GM12878 (cell line): ENCODE measurements around the gene EPB41L4A. TPM values are rescaled to one million over a fixed set of nuclear protein-coding genes. Genes with fewer than 3 reads are reported as not detected.

ENCODE experiments used
- ATAC-seq: fragments of 200-7000 bp; cut with Tn5 transposase; 3 replicates; pipeline ENCODE4 v1.9.1; 2020; ENCODE audit warnings: mild to moderate bottlenecking, moderate library complexity
- BruUV-seq: library from RNA; stranded (reverse); fragments of 400-500 nt; replicated peaks from 2 replicates; lab custom pipeline; 2021; lab: Mats Ljungman, UMichigan
- CTCF ChIA-PET: fragments of 300-600 bp; sonication (Branson Sonifier 250); formaldehyde crosslinking; extraction: SDS; loops from one replicate; lab custom pipeline; 2021; ENCODE audit warnings: inconsistent platforms; lab: Yijun Ruan, JAX
- POLR2A ChIA-PET: fragments of 350-600 bp; formaldehyde crosslinking; extraction: SDS; loops from one replicate; lab custom pipeline; 2021; ENCODE audit warnings: inconsistent platforms; lab: Charles Lee
- RAD21 ChIA-PET: fragments of 300-600 bp; sonication (Branson Sonifier 250); formaldehyde crosslinking; loops from one replicate; lab custom pipeline; 2023; ENCODE audit warnings: antibody characterized with exemption; ENCODE audit not compliant: unreplicated experiment; lab: Charles Lee
- SMC1A ChIA-PET: fragments of 300-600 bp; sonication (Branson Sonifier 250); formaldehyde crosslinking; loops from one replicate; lab custom pipeline; 2023; ENCODE audit not compliant: unreplicated experiment, uncharacterized antibody; lab: Charles Lee
- DNase-seq: peaks from one replicate; pipeline ENCODE4 v3.0.0-alpha.2; 2011; ENCODE audit warnings: low read depth, low spot score
- FAIRE-seq: peaks from 3 replicates; lab custom pipeline; 2011; peaks lifted over from hg19 to GRCh38; lab: Jason Lieb, UNC
- H2AFZ ChIP-seq: 2 replicates; pipeline ENCODE4 v1.6.0; 2011; ENCODE audit warnings: low read depth, low read length, control low read depth; ENCODE audit not compliant: control insufficient read depth
- H3K27ac ChIP-seq: 2 replicates; pipeline ENCODE4 v1.5.1; 2011; ENCODE audit warnings: control low read depth; ENCODE audit not compliant: control insufficient read depth, insufficient read depth
- H3K27me3 ChIP-seq, 2 experiments: replicated peaks in 1 of 2; 2 replicates each; pipeline versions ENCODE4 v1.6.0 to v1.6.1; 2011; ENCODE audit warnings: low read length in 1 of 2; ENCODE audit not compliant: control insufficient read depth in 2 of 2, insufficient read depth in 2 of 2
- H3K36me3 ChIP-seq, 2 experiments: 2 replicates each; pipeline ENCODE4 v1.5.1; 2011; ENCODE audit warnings: low read length in 1 of 2; ENCODE audit not compliant: control insufficient read depth in 2 of 2, insufficient read depth in 2 of 2
- H3K4me1 ChIP-seq: 2 replicates; pipeline ENCODE4 v1.6.1; 2011; ENCODE audit warnings: mild to moderate bottlenecking, low read length, moderate library complexity, mixed read lengths; ENCODE audit not compliant: control insufficient read depth, insufficient read depth
- H3K4me2 ChIP-seq: 2 replicates; pipeline ENCODE4 v1.6.0; 2011; ENCODE audit warnings: control low read depth; ENCODE audit not compliant: control insufficient read depth, insufficient read depth
- H3K4me3 ChIP-seq: fragments of 200-600 bp; sonication (generic); 2 replicates; pipeline ENCODE4 v1.5.1; 2016
- H3K79me2 ChIP-seq: 2 replicates; pipeline ENCODE4 v1.6.0; 2011; ENCODE audit warnings: low read length; ENCODE audit not compliant: control insufficient read depth, insufficient read depth
- H3K9ac ChIP-seq: 2 replicates; pipeline ENCODE4 v1.8.0; 2011; ENCODE audit warnings: low read length, control low read depth, mixed read lengths; ENCODE audit not compliant: control insufficient read depth, insufficient read depth
- H3K9me3 ChIP-seq: replicated peaks from 3 replicates; pipeline ENCODE4 v1.5.1; 2011; ENCODE audit warnings: mild to moderate bottlenecking, low read length; ENCODE audit not compliant: control insufficient read depth, insufficient read depth
- H4K20me1 ChIP-seq: 2 replicates; pipeline ENCODE4 v1.6.0; 2011; ENCODE audit not compliant: control insufficient read depth, insufficient read depth
- BHLHE40 ChIP-seq, 2 experiments: fragments of 450-650 bp in 1 of 2; IDR thresholded peaks; 2 replicates each; pipeline ENCODE4 v1.6.1; 2011 to 2017; ENCODE audit warnings: low read depth in 2 of 2, borderline replicate concordance in 1 of 2, improper control_type of control experiment in 1 of 2, low read length in 1 of 2, mild to moderate bottlenecking in 1 of 2
- CHD1 ChIP-seq: IDR thresholded peaks from 2 replicates; pipeline ENCODE4 v1.6.1; 2012; ENCODE audit warnings: low read depth, low read length, improper control_type of control experiment
- CREB1 ChIP-seq: IDR thresholded peaks from 2 replicates; pipeline ENCODE4 v1.6.1; 2012; ENCODE audit warnings: low read depth, mild to moderate bottlenecking, inconsistent platforms
- EP300 ChIP-seq, 2 experiments: fragments of 150-350 bp in 1 of 2; IDR thresholded peaks; 2 replicates each; pipeline ENCODE4 v1.6.1; 2011 to 2012; ENCODE audit warnings: low read depth in 2 of 2, low read length in 2 of 2, borderline replicate concordance in 1 of 2, improper control_type of control experiment in 1 of 2, inconsistent platforms in 1 of 2; ENCODE audit not compliant: control insufficient read depth in 1 of 2
- ETV6 ChIP-seq, 2 experiments: fragments of 450-650 bp in 1 of 2; IDR thresholded peaks in 1 of 2; conservative IDR thresholded peaks in 1 of 2; 2 replicates each; pipeline ENCODE4 v1.6.1; 2014; ENCODE audit warnings: antibody characterized with exemption in 1 of 2, borderline replicate concordance in 1 of 2, low read depth in 1 of 2, mild to moderate bottlenecking in 1 of 2, moderate library complexity in 1 of 2
- FOXK2 ChIP-seq: fragments of 450-650 bp; IDR thresholded peaks from 2 replicates; pipeline ENCODE4 v1.6.1; 2017; ENCODE audit warnings: mild to moderate bottlenecking, moderate library complexity
- HDGF ChIP-seq: fragments of 450-650 bp; IDR thresholded peaks from 2 replicates; pipeline ENCODE4 v1.6.1; 2016; ENCODE audit warnings: antibody characterized with exemption
- MXI1 ChIP-seq: fragments of 150-350 bp; IDR thresholded peaks from 2 replicates; pipeline ENCODE4 v1.6.1; 2011; ENCODE audit warnings: low read depth, mild to moderate bottlenecking, inconsistent platforms, low read length, improper control_type of control experiment
- NBN ChIP-seq: fragments of 450-650 bp; IDR thresholded peaks from 2 replicates; pipeline ENCODE4 v1.6.1; 2016
- RFX5 ChIP-seq: IDR thresholded peaks from 2 replicates; pipeline ENCODE4 v1.6.1; 2011; ENCODE audit warnings: low read depth, low read length, improper control_type of control experiment
- SMAD1 ChIP-seq: fragments of 450-650 bp; IDR thresholded peaks from 2 replicates; pipeline ENCODE4 v1.6.1; 2018; ENCODE audit warnings: mild to moderate bottlenecking, low read depth; ENCODE audit not compliant: partially characterized antibody
- ZNF274 ChIP-seq: IDR thresholded peaks from one replicate; pipeline ENCODE4 v1.8.0; 2011; ENCODE audit not compliant: insufficient read length, insufficient read depth
- ZNF622 ChIP-seq: fragments of 450-650 bp; IDR thresholded peaks from 2 replicates; pipeline ENCODE4 v1.6.1; 2017; ENCODE audit warnings: mild to moderate bottlenecking, inconsistent platforms
- ZSCAN29 ChIP-seq: fragments of 450-650 bp; IDR thresholded peaks from 2 replicates; pipeline ENCODE4 v1.6.1; 2017; ENCODE audit warnings: mild to moderate bottlenecking, moderate library complexity
- WGBS: methylation state at CpG from one replicate; pipeline ENCODE4 v1.1.6; 2016; ENCODE audit warnings: low lambda C conversion rate; ENCODE audit not compliant: insufficient replicate concordance, insufficient coverage; ENCODE audit errors: missing lambda C conversion rate; 5-methylcytosine and 5-hydroxymethylcytosine counted together
- in situ Hi-C: fragments of 300-500 bp; cut with MboI; formaldehyde crosslinking; loops from 9 replicates; pipeline ENCODE4 v1.14.3; 2018; ENCODE audit warnings: mixed read lengths
- intact Hi-C: fragments of 100-400 bp; cut with micrococcal nuclease; formaldehyde crosslinking; loops from one replicate; pipeline ENCODE4 v1.14.2; 2022; ENCODE audit not compliant: unreplicated experiment
- polyA plus RNA-seq, 11 experiments: library from polyadenylated mRNA; depleted of rRNA in 4 of 11; unstranded in 6 of 11; stranded (reverse) in 5 of 11; fragments of >200 nt; fragmentation: Nextera tagmentation in 4 of 11; fragmentation: Illumina TruSeq in 1 of 11; extraction: Ambion mirVana in 4 of 11; extraction: Trizol in 1 of 11; gene quantifications; 1 replicate in 1 of 11; 2 replicates in 10 of 11; pipeline versions ENCODE4 v1.2.1 to v1.2.3, GENCODE V29; 2011 to 2016; ENCODE audit warnings: inconsistent platforms in 2 of 11, missing spikeins in 2 of 11, low read depth in 1 of 11
- total RNA-seq, 4 experiments: library from RNA; depleted of rRNA in 3 of 4; stranded (reverse); fragments of >200 nt in 3 of 4; fragmentation: Illumina TruSeq in 1 of 4; extraction: Trizol in 1 of 4; gene quantifications; 2 replicates each; pipeline versions ENCODE4 v1.2.1 to v1.2.3, GENCODE V29; 2013 to 2021
- TF ChIP-seq, protein P1 (sequence below): IDR thresholded peaks from 2 replicates; pipeline ENCODE4 v1.6.1; 2012; ENCODE audit warnings: mild to moderate bottlenecking, low read depth, low read length
- TF ChIP-seq, protein P2 (sequence below): fragments of 450-650 bp; IDR thresholded peaks from 2 replicates; pipeline ENCODE4 v1.6.1; 2016; ENCODE audit warnings: mild to moderate bottlenecking

EPB41L4A gene
- total and polyA plus RNA-seq, 10 of the 15 experiments (the other 5 are each of a cell fraction or from before 2014, with no cell fraction given): 0.10 to 0.67 (median 0.30) TPM

DNA sequence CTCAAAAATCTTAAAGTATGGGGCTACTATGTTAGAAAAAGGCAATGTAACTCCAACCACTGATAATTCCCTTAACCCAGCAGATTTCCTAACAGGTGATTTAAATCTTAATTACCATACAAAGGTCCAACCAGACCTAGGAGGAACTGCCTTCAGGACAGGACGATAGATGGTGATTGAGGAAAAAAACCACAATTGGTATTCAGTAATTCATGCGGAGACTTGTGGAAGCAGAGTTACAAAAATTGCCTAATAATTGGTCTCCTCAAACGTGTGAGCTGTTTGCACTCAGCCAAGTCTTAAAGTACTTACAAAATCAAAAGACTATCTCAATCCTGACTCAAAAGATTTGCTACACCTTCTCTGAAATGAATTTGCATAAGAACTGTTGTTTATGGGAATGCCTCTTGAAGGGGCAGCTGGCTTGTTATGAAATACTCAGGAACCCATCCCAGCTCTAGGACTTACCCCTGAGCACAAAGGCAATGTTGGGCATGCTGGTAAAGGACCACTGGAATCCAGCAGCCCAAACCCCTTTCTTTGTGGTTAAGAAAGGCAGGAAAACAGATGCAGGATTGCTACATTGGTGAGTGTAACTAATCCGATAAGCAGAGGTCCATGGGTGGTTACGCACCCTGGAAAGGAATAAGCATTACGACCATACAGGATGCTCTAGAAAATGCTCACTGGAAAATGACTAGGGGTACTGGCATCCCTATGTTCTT is 26.7 kb upstream of the EPB41L4A start:
- H3K4me2 ChIP-seq: no peak overlapping the region
- FAIRE-seq (no peak), DNase-seq (no peak), ATAC-seq (no peak)
- intact Hi-C loops (no loop called here), in situ Hi-C loops (no loop called here)
- H3K27ac ChIP-seq: no peak overlapping the region
- no peak for TF ChIP-seq RFX5
- TF ChIP-seq, protein P1, sequence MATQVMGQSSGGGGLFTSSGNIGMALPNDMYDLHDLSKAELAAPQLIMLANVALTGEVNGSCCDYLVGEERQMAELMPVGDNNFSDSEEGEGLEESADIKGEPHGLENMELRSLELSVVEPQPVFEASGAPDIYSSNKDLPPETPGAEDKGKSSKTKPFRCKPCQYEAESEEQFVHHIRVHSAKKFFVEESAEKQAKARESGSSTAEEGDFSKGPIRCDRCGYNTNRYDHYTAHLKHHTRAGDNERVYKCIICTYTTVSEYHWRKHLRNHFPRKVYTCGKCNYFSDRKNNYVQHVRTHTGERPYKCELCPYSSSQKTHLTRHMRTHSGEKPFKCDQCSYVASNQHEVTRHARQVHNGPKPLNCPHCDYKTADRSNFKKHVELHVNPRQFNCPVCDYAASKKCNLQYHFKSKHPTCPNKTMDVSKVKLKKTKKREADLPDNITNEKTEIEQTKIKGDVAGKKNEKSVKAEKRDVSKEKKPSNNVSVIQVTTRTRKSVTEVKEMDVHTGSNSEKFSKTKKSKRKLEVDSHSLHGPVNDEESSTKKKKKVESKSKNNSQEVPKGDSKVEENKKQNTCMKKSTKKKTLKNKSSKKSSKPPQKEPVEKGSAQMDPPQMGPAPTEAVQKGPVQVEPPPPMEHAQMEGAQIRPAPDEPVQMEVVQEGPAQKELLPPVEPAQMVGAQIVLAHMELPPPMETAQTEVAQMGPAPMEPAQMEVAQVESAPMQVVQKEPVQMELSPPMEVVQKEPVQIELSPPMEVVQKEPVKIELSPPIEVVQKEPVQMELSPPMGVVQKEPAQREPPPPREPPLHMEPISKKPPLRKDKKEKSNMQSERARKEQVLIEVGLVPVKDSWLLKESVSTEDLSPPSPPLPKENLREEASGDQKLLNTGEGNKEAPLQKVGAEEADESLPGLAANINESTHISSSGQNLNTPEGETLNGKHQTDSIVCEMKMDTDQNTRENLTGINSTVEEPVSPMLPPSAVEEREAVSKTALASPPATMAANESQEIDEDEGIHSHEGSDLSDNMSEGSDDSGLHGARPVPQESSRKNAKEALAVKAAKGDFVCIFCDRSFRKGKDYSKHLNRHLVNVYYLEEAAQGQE: no peak
- no peak for TF ChIP-seq BHLHE40 (IDR thresholded peaks at IDR 0.05; ENCODE audit: borderline replicate concordance in 1 of 2, low read depth in 2 of 2, low read length in 1 of 2)
- TF ChIP-seq ZNF622: no peak
- no peak for TF ChIP-seq SMAD1
- no peak for TF ChIP-seq ETV6 (conservative IDR thresholded peaks at IDR 0.05 in 1 of 2, IDR thresholded peaks at IDR 0.05 in 1 of 2; ENCODE audit: borderline replicate concordance in 1 of 2, low read depth in 1 of 2)
- TF ChIP-seq HDGF: no peak
- TF ChIP-seq EP300 (IDR thresholded peaks at IDR 0.05; ENCODE audit: borderline replicate concordance in 1 of 2, control insufficient read depth in 1 of 2, low read depth in 2 of 2, low read length in 2 of 2): no peak
- no peak for TF ChIP-seq FOXK2
- TF ChIP-seq MXI1: no peak
- TF ChIP-seq ZSCAN29: no peak
- TF ChIP-seq NBN: no peak
- TF ChIP-seq, protein P2, sequence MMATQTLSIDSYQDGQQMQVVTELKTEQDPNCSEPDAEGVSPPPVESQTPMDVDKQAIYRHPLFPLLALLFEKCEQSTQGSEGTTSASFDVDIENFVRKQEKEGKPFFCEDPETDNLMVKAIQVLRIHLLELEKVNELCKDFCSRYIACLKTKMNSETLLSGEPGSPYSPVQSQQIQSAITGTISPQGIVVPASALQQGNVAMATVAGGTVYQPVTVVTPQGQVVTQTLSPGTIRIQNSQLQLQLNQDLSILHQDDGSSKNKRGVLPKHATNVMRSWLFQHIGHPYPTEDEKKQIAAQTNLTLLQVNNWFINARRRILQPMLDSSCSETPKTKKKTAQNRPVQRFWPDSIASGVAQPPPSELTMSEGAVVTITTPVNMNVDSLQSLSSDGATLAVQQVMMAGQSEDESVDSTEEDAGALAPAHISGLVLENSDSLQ: no peak
- no peak for TF ChIP-seq CHD1
- no peak for TF ChIP-seq ZNF274
- TF ChIP-seq CREB1: no peak
- H3K36me3 ChIP-seq: no peaks in the 10 kb centered on the region
- ChIA-PET CTCF (no interaction called here), POLR2A (no interaction called here), RAD21 (no interaction called here), SMC1A (no interaction called here)
- no peaks in the 10 kb centered on the region for H3K27me3 ChIP-seq
- H3K9me3 ChIP-seq: no peaks in the 10 kb centered on the region
- H3K4me3 ChIP-seq: no peak overlapping the region
- no peaks in the 10 kb centered on the region for H3K4me1 ChIP-seq
- 61% methylated on average over 6 of the region's 6 CpGs for WGBS
- H4K20me1 ChIP-seq: no peaks in the 10 kb centered on the region
- BruUV-seq: no TSS peak
- H3K9ac ChIP-seq: no peak overlapping the region
- no peaks in the 10 kb centered on the region for H3K79me2 ChIP-seq
- no peak overlapping the region for H2AFZ ChIP-seq
